NCI-H146 treated with DMSO at 0.1 percent for 48 hours (cell line): ENCODE measurements around the gene BHLHA9.
"Not testable (repeated sequence)": the region's sequence is repeated elsewhere in the genome, so short reads cannot be mapped to it uniquely, and the experiment has no call there.

Experiments
- DNase-seq: peaks from one replicate; lab custom pipeline; 2025; ENCODE audit not compliant: unreplicated experiment; lab: John Stamatoyannopoulos, UW

The BHLHA9 gene

DNA sequence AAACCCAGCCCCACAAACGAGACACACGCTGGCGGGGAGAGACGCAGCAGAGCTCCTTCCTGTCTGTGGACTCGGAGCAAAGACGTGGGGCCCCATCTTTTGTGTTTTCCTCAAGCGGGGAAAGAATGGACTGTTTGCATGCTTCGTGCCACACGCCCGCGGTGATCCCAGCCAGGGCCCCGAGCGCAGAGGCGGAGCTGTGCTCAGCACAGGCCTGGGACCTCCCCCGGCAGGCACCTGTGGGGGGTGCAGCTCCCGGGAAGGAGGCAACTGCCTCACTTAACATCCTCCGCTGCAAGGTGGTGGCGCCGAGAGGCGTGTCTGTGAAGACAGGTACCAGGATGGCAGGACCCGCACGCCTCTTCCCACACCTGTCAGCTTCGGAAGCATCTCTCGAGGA, 28.4 kb downstream of the BHLHA9 start:
- no peak for DNase-seq

GRCh38 chr17:1299552-1300370, 29.5 kb downstream of the BHLHA9 start:
- no peak for DNase-seq

GRCh38 chr17:1300371-1300905, 30.2 kb downstream of the BHLHA9 start:
- DNase-seq = no peak

DNA sequence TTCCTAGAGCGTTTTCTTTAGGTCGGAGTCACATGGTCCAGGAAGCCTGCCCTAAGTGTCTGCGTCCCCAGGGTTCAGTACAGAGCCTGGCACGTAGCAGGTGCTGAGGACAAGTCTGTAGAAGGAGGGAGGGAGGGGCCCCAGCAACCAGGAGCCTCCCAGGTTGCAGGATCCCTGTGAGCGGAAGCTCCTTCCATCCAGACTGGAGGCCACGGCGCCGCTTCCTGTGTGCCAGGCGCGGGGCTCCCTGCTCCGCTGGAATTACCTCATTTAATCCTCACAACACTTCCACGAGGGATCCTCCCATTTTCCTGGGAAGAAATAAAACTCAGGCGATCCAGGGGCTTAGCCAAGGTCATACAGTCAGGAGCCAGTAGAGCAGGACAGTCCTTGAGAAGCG, 31.3 kb downstream of the BHLHA9 start:
- DNase-seq = no peak

- no peak for DNase-seq
Measured at GRCh38 chr17:1302761-1303160, 32.5 kb downstream of the BHLHA9 start.

DNA sequence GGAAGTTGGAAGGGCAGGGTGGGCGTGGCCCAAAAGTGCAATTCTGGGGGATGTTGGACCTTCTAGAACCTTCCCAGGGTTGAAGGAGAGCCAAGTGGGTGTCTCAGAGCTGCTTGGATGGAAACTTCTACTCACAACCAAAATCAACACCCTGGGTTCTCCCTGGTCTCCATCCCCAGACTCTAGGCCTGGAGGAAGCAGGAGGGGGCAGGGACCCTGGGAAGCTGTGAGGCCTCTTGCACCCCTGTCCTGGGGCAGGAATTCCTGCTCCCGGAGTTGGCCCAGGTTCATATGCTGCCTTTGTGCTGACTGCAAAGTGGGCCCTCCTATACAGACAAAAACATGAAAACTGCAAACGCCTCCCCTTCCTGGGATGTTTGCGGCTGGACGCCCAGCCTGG, 34.3 kb downstream of the BHLHA9 start:
- no peak for DNase-seq

DNA sequence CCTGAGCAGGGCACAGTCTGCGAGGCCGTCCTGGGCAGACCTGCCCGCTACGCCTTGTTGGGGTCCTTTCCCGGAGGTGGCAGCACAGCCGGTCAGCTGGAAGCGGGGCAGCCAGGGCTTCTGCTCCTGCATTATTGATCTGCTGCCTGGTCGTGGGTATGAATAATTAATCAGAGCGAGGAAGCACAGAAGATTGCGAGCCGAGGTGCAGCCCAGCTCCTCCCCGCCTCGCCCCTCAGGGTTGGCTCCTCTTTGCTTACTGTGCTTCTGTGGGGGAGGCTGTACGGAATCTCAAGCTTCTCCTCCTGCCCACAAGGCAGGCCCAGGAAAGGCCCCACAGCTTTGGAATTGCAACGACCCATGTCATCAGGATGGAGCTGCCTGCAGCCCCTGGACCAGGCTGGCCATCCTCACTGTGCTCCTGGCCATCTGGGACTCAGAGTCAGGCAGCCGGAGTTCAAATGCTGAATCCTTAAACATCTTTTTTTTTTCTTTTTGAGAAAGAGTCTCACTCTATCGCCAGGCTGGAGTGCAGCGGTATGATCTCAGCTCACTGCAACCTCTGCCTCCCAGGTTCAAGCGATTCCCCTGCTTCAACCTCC, 34.8 kb downstream of the BHLHA9 start:
- no peak for DNase-seq

- not testable (repeated sequence) for DNase-seq
Measured at GRCh38 chr17:1307829-1308228, 37.6 kb downstream of the BHLHA9 start.

DNA sequence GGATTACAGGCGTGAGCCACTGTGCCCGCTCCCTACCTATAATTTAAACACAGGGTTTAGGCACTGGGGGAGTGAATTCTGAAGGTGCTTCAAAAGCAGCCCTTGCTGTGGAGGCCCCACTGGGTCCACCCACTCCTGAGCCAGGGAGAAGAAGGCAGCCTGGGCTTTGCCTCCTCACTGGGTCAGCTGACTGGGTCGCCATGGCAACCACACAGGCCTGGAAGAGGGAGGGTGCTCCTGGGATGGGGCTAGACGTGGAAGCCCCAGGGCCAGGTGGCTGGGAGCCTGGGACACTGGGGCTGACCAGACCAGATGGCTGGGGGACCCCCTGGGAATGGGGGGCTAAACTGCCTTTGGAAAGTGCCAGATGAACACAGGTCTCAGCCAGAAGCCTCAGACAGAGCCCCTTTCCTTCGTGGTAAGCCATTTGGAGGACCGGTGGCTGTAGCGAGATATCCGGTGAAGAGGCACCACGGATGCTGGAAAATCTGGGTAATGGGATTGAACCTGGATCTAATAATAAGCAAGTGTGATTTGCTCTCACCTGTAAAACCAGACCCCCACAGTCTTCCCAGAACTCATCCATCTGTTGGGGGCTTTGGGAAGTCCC, 42.1 kb downstream of the BHLHA9 start:
- no peak for DNase-seq

DNA sequence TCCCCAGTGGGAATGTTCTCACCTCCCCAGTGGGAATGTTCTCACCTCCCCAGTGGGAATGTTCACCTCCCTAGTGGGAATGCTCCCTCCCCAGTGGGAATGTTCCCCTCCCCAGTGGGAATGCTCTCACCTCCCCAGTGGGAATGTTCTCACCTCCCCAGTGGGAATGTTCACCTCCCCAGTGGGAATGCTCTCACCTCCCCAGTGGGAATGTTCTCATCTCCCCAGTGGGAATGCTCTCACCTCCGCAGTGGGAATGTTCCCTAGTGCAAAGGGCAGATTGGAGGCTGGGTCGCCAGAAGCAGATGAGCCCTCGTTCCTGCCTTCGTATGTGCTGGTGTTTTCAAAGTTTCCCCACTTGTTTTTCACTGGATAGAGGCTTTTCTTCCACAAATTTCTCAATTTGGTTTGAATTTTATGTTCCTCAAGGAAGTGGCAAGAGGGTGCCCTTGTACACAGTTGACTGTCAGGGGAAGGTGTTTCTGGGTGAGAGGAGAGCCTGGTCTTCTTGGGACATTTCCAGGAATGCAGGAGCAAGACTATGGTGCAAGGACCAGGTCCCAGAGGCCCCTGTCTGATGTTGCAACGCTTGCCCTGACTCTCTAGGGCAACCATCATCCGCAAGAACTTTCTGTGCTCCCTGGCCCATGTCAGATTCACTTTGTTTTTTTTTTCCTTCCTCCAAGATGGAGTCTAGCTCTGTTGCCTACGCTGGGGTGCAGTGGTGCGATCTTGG, 43.2 kb downstream of the BHLHA9 start:
- DNase-seq = no peak

DNA sequence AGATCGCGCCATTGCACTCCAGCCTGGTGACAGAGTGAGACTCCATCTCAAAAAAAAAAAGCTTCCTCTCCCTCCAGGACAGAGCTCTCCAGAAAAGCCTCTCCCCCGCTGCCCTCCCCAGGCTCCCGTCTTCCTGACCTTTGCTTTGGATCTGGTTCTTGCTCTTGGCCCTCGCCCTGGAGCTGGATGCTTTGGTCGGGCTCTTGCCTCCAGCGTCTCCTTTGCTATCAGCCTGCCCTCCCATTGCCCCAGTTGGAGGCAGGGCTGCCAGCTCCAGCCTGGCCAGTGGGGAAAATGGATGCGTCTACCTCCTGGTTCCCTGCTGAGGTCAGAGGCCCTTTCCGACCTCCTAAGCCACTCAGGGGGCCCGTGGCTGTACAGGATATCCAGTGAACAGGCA, 45.2 kb downstream of the BHLHA9 start:
- no peak for DNase-seq

DNA sequence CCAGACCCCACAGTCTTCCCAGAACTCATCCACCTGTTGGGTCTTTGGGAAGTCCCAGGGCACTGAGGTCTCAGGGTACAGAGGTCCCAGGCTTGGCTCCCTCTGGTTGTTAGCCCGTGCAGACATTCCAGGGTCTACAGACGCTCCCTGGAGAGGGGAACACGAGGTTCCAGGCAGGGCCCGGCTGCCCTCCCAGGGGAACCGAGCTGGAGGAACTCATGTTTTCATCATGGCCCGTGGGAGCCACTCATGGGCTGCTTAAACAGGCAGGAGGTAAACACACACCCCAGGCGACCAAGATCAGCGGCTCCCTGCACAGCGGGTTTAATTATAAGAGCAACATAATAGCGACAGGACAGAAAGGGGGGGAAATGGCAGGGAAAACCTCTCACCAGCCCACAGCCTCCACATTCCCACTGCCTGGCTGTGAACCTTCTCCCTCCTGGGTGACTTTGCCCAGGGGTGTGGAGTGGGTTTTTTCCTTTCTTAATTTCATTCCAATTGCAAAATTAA, 45.7 kb downstream of the BHLHA9 start:
- peak; percentile 80 for DNase-seq
